Heart right ventricle (tissue), 16 donors: ENCODE measurements around the gene MRFAP1. TPM values are rescaled to one million over a fixed set of nuclear protein-coding genes. Genes with fewer than 3 reads are reported as not detected.

Experiments used
- ATAC-seq, 8 donors: fragments of 200-7000 bp; cut with Tn5 transposase; one replicate each; pipeline ENCODE4 v1.9.1; 2020; ENCODE audit warnings: mild to moderate bottlenecking in 8 of 8, moderate library complexity in 8 of 8, moderate number of reproducible peaks in 1 of 8
- DNase-seq, 2 donors: peaks; one replicate each; pipeline ENCODE4 v3.0.0-alpha.2; 2020
- H3K27ac ChIP-seq, 10 donors: fragments of 200-600 bp; sonication (generic) in 2 of 10; one replicate each; pipeline versions ENCODE4 v1.5.0 to v1.8.0; 2020 to 2022; ENCODE audit warnings: mild to moderate bottlenecking in 3 of 10
- H3K27me3 ChIP-seq, 7 donors: fragments of 200-600 bp; one replicate each; pipeline ENCODE4 v1.8.0; 2021 to 2022; ENCODE audit warnings: mild to moderate bottlenecking in 2 of 7
- H3K36me3 ChIP-seq, 9 donors: fragments of 200-600 bp; sonication (generic) in 1 of 9; one replicate each; pipeline versions ENCODE4 v1.5.0 to v1.8.0; 2020 to 2022; ENCODE audit warnings: mild to moderate bottlenecking in 2 of 9
- H3K4me1 ChIP-seq, 9 donors: fragments of 200-600 bp; sonication (generic) in 1 of 9; one replicate each; pipeline versions ENCODE4 v1.5.0 to v1.8.0; 2020 to 2022; ENCODE audit warnings: mild to moderate bottlenecking in 4 of 9
- H3K4me3 ChIP-seq, 10 donors: fragments of 200-600 bp; sonication (generic) in 2 of 10; one replicate each; pipeline versions ENCODE4 v1.5.0 to v1.8.0; 2020 to 2022; ENCODE audit warnings: mild to moderate bottlenecking in 7 of 10, moderate library complexity in 2 of 10
- H3K9me3 ChIP-seq, 11 donors: fragments of 200-600 bp in 10 of 11; sonication (generic) in 2 of 11; one replicate each; pipeline versions ENCODE4 v1.5.0 to v1.8.0; 2013 to 2022; ENCODE audit warnings: mild to moderate bottlenecking in 2 of 11, control low read depth in 1 of 11, moderate library complexity in 1 of 11
- WGBS, 2 donors: extraction: QIAGEN DNeasy Blood & Tissue Kit; methylation state at CpG; one replicate each; pipeline ENCODE4 v1.1.7; 2013; ENCODE audit warnings: inconsistent platforms in 1 of 2; 5-methylcytosine and 5-hydroxymethylcytosine counted together
- intact Hi-C, 10 donors: fragments of 100-400 bp; cut with DNase I; formaldehyde crosslinking; loops; one replicate each; pipeline versions ENCODE4 v1.11.1 to v1.14.2; 2022
- polyA plus RNA-seq, 2 donors: library from polyadenylated mRNA; stranded (reverse); fragments of 200-250 nt; gene quantifications; one replicate each; pipeline ENCODE4 v1.2.3, GENCODE V29; 2013
- total RNA-seq, 10 donors: library from RNA; stranded (reverse); fragmentation: NEBNext Ultra II Directional in 3 of 10; extraction: Animal tissue kit (Norgen Biotek cat#: 25700) in 3 of 10; gene quantifications; one replicate each; pipeline versions ENCODE4 v1.2.1 to v1.2.4, GENCODE V29; 2021 to 2023
- TF ChIP-seq, protein P1 (sequence below), 9 donors: fragments of 200-600 bp; sonication (generic) in 2 of 9; IDR thresholded peaks; one replicate each; pipeline versions ENCODE4 v1.5.0 to v1.8.0; 2021 to 2022; ENCODE audit warnings: antibody characterized with exemption in 9 of 9, mild to moderate bottlenecking in 5 of 9, moderate library complexity in 1 of 9
- donor health status: Arrhythmogenic right ventricular cardiomyopathy.
- donor health status: ischemic (EF 13 %, LVEDD 7.1; RV severe dilation, severe dysfunction).
- donor health status: healthy with polysubstance abuse.
- donor health status: DM: no; HTN: yes; CAD: no.
- donor health status: DM: no; HTN: no; CAD: no.
- donor health status: ischemic (EF 25% LVEDD 6.9; RV normal size, moderate dysfunction).
- donor health status: ischemic (EF 25% LVEDD 5.7; RV mildly dilated, moderate dysfunction).
- donor health status: healthy.
- donor health status: DM: yes; HTN: yes; CAD: no.
- donor health status: Ischemic cardiomyopathy.
- donor health status: ischemic (EF 35%, LVEDD 5.7; RV mildly dilated, moderate dysfunction).
- donor health status: nonischemic (EF 11% LVEDD 7.7; RV severe dilation, severe dysfunction).
- donor health status: DM: yes; HTN: yes; CAD: no.
- donor health status: PGD.
- donor health status: ischemic (EF 29% LVEDD 5.4; RV normal size, mild dysfunction).
- donor health status: nonischemic (EF 23%, LVEDD 6.1; RV moderate dilation, normal function).

Gene MRFAP1
- total and polyA plus RNA-seq, 12 donors, result 163 to 445 (median 248) TPM

GRCh38 chr4:6621556-6621927, 18.9 kb upstream of the MRFAP1 start:
- intact Hi-C loops, result no loop called here
- TF ChIP-seq, protein P1, sequence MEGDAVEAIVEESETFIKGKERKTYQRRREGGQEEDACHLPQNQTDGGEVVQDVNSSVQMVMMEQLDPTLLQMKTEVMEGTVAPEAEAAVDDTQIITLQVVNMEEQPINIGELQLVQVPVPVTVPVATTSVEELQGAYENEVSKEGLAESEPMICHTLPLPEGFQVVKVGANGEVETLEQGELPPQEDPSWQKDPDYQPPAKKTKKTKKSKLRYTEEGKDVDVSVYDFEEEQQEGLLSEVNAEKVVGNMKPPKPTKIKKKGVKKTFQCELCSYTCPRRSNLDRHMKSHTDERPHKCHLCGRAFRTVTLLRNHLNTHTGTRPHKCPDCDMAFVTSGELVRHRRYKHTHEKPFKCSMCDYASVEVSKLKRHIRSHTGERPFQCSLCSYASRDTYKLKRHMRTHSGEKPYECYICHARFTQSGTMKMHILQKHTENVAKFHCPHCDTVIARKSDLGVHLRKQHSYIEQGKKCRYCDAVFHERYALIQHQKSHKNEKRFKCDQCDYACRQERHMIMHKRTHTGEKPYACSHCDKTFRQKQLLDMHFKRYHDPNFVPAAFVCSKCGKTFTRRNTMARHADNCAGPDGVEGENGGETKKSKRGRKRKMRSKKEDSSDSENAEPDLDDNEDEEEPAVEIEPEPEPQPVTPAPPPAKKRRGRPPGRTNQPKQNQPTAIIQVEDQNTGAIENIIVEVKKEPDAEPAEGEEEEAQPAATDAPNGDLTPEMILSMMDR (IDR thresholded peaks at IDR 0.05), result no peak
- Histone ChIP-seq H3K4me1 (no peaks in the 10 kb centered on the region), H3K4me3 (no peak overlapping the region), H3K27me3 (no peaks in the 10 kb centered on the region), H3K36me3 (peaks cover 0 to 51% (median 19%) of the 10 kb centered on the region in 9 donors), H3K9me3 (no peaks in the 10 kb centered on the region), H3K27ac (no peak overlapping the region)
- ATAC-seq (no peak), DNase-seq (no peak)
- WGBS, 2 donors, result 92 to 94% methylated on average over 13 of the region's 13 CpGs

GRCh38 chr4:6622744-6623143, 17.7 kb upstream of the MRFAP1 start:
- no peaks in the 10 kb centered on the region for H3K4me1 ChIP-seq
- H3K4me3 ChIP-seq, result no peak overlapping the region
- 90 to 92% methylated on average over 2 of the region's 2 CpGs for WGBS, 2 donors
- ATAC-seq (no peak), DNase-seq (no peak)
- no peak overlapping the region for H3K27ac ChIP-seq
- H3K36me3 ChIP-seq, result peaks cover 0 to 39% (median 13%) of the 10 kb centered on the region in 9 donors
- TF ChIP-seq, protein P1 (IDR thresholded peaks at IDR 0.05), result no peak
- intact Hi-C loops, result no loop called here
- no peaks in the 10 kb centered on the region for H3K9me3 ChIP-seq
- no peaks in the 10 kb centered on the region for H3K27me3 ChIP-seq

GRCh38 chr4:6625256-6625655, 15.2 kb upstream of the MRFAP1 start:
- H3K36me3 ChIP-seq, result peaks cover 0 to 14% (median 0%) of the 10 kb centered on the region in 9 donors
- H3K4me1 ChIP-seq, result no peaks in the 10 kb centered on the region
- ATAC-seq (no peak), DNase-seq (no peak)
- TF ChIP-seq, protein P1 (IDR thresholded peaks at IDR 0.05), result no peak
- WGBS, 2 donors, result 90 to 92% methylated on average over 9 of the region's 9 CpGs
- H3K9me3 ChIP-seq, result no peaks in the 10 kb centered on the region
- H3K4me3 ChIP-seq, result no peak overlapping the region
- H3K27me3 ChIP-seq, result no peaks in the 10 kb centered on the region
- intact Hi-C loops, result no loop called here
- no peak overlapping the region for H3K27ac ChIP-seq

- Histone ChIP-seq H3K4me1 (no peaks in the 10 kb centered on the region), H3K36me3 (peaks cover 0 to 13% (median 0%) of the 10 kb centered on the region in 9 donors), H3K9me3 (no peaks in the 10 kb centered on the region), H3K4me3 (no peak overlapping the region), H3K27me3 (no peaks in the 10 kb centered on the region), H3K27ac (no peak overlapping the region)
- no peak for DNase-seq
- intact Hi-C loops, result no loop called here
- no peak for ATAC-seq
- TF ChIP-seq, protein P1 (IDR thresholded peaks at IDR 0.05), result no peak
- WGBS, 2 donors, result 88 to 89% methylated on average over 11 of the region's 11 CpGs
Observed at GRCh38 chr4:6626066-6626465, 14.4 kb upstream of the MRFAP1 start.
